ENCODE measurements around the gene ARL14. TPM values are rescaled to one million over a fixed set of nuclear protein-coding genes. Genes with fewer than 3 reads are reported as not detected.

ARL14 gene
- total RNA-seq, 1 donor from 2014 or later: not detected

GRCh38 chr3:160673188-160673587 lies 3.8 kb upstream of the ARL14 start:
- no peak overlapping the region for H3K27ac Mint-ChIP-seq (ENCODE audit: unreplicated experiment)
- H3K9me3 Mint-ChIP-seq: peaks cover 4% of the 10 kb centered on the region
- no peak for DNase-seq (ENCODE audit: low read depth, low spot score)
- H3K4me3 Mint-ChIP-seq: no peak overlapping the region
- H3K4me1 Mint-ChIP-seq: no peaks in the 10 kb centered on the region
- no peak for TF ChIP-seq CTCF (conservative IDR thresholded peaks at IDR 0.05)
- H3K27me3 Mint-ChIP-seq (ENCODE audit: low read depth): no peaks in the 10 kb centered on the region
- no peaks in the 10 kb centered on the region for H3K36me3 Mint-ChIP-seq (ENCODE audit: low read depth)

GRCh38 chr3:160675566-160676124 lies 1.3 kb upstream of the ARL14 start:
- no peak overlapping the region for H3K27ac Mint-ChIP-seq (ENCODE audit: unreplicated experiment)
- no peaks in the 10 kb centered on the region for H3K4me1 Mint-ChIP-seq

GRCh38 chr3:160677459-160677881 lies 510 bp downstream of the ARL14 start:
- H3K36me3 Mint-ChIP-seq (ENCODE audit: low read depth): no peaks in the 10 kb centered on the region
- H3K9me3 Mint-ChIP-seq: no peaks in the 10 kb centered on the region
- DNase-seq (ENCODE audit: low read depth, low spot score): no peak
- no peak for TF ChIP-seq CTCF (conservative IDR thresholded peaks at IDR 0.05)
- H3K27me3 Mint-ChIP-seq (ENCODE audit: low read depth): no peaks in the 10 kb centered on the region
- H3K27ac Mint-ChIP-seq (ENCODE audit: unreplicated experiment): no peak overlapping the region
- no peak overlapping the region for H3K4me3 Mint-ChIP-seq
- H3K4me1 Mint-ChIP-seq: no peaks in the 10 kb centered on the region

More at GRCh38 chr3:160675566-160676124, 1.3 kb upstream of the ARL14 start:
- TF ChIP-seq CTCF (conservative IDR thresholded peaks at IDR 0.05): no peak
- DNase-seq (ENCODE audit: low read depth, low spot score): no peak
- H3K9me3 Mint-ChIP-seq: no peaks in the 10 kb centered on the region
- no peaks in the 10 kb centered on the region for H3K27me3 Mint-ChIP-seq (ENCODE audit: low read depth)
- no peak overlapping the region for H3K4me3 Mint-ChIP-seq
- no peaks in the 10 kb centered on the region for H3K36me3 Mint-ChIP-seq (ENCODE audit: low read depth)

GRCh38 chr3:160678292-160678842 lies 1.4 kb downstream of the ARL14 start:
- H3K36me3 Mint-ChIP-seq (ENCODE audit: low read depth): no peaks in the 10 kb centered on the region
- no peak for DNase-seq (ENCODE audit: low read depth, low spot score)
- no peaks in the 10 kb centered on the region for H3K9me3 Mint-ChIP-seq
- H3K27me3 Mint-ChIP-seq (ENCODE audit: low read depth): no peaks in the 10 kb centered on the region
- no peaks in the 10 kb centered on the region for H3K4me1 Mint-ChIP-seq
- TF ChIP-seq CTCF (conservative IDR thresholded peaks at IDR 0.05): no peak
- H3K4me3 Mint-ChIP-seq: no peak overlapping the region
- H3K27ac Mint-ChIP-seq (ENCODE audit: unreplicated experiment): no peak overlapping the region

GRCh38 chr3:160684368-160684740 lies 7.4 kb downstream of the ARL14 start:
- Mint-ChIP-seq H3K9me3 (no peaks in the 10 kb centered on the region), H3K27me3 (ENCODE audit: low read depth) (no peaks in the 10 kb centered on the region), H3K27ac (ENCODE audit: unreplicated experiment) (no peak overlapping the region), H3K4me3 (no peak overlapping the region), H3K4me1 (no peaks in the 10 kb centered on the region), H3K36me3 (ENCODE audit: low read depth) (no peaks in the 10 kb centered on the region)
- DNase-seq (ENCODE audit: low read depth, low spot score): no peak
- TF ChIP-seq CTCF (conservative IDR thresholded peaks at IDR 0.05): no peak
